H1 (cell line): ENCODE data around the gene DUSP9. TPM values are rescaled to one million over a fixed set of nuclear protein-coding genes. Genes with fewer than 3 reads are reported as not detected.

ENCODE experiments used
- CTCF ChIA-PET: fragments of 300-600 bp; sonication (Branson Sonifier 250); formaldehyde crosslinking; loops from one replicate; lab custom pipeline; 2021; ENCODE audit not compliant: partially characterized antibody; lab: Charles Lee
- POLR2A ChIA-PET: fragments of 300-600 bp; sonication (Branson Sonifier 250); formaldehyde crosslinking; loops from one replicate; lab custom pipeline; 2021; ENCODE audit warnings: inconsistent platforms; ENCODE audit not compliant: partially characterized antibody; lab: Charles Lee
- DNase-seq, 2 experiments: peaks; one replicate each; pipeline versions ENCODE4 v3.0.0 to v3.0.0-alpha.2; 2010 to 2022; ENCODE audit warnings: low spot score in 2 of 2, low read depth in 1 of 2, mixed read lengths in 1 of 2
- FAIRE-seq: peaks from 2 replicates; lab custom pipeline; 2011; peaks lifted over from hg19 to GRCh38; lab: Jason Lieb, UNC
- H2AFZ ChIP-seq: 2 replicates; pipeline ENCODE4 v1.8.1; 2012; ENCODE audit warnings: low read length, inconsistent platforms
- H2AK5ac ChIP-seq: 2 replicates; pipeline ENCODE4 v1.6.1; 2013; ENCODE audit warnings: low read depth, low read length
- H2BK120ac ChIP-seq: replicated peaks from 2 replicates; pipeline ENCODE3; 2013; ENCODE audit warnings: low read depth, low read length, inconsistent platforms
- H2BK12ac ChIP-seq: 2 replicates; pipeline ENCODE4 v1.6.1; 2013; ENCODE audit warnings: low read depth, low read length
- H2BK15ac ChIP-seq: 2 replicates; pipeline ENCODE4 v1.6.1; 2013; ENCODE audit warnings: low read length
- H2BK20ac ChIP-seq: 2 replicates; pipeline ENCODE4 v1.6.1; 2013; ENCODE audit warnings: low read length
- H2BK5ac ChIP-seq: 2 replicates; pipeline ENCODE4 v1.6.1; 2013; ENCODE audit warnings: low read depth, low read length
- H3K14ac ChIP-seq: 2 replicates; pipeline ENCODE4 v1.6.1; 2013; ENCODE audit warnings: inconsistent platforms; ENCODE audit not compliant: insufficient read length
- H3K18ac ChIP-seq: 2 replicates; pipeline ENCODE4 v1.6.1; 2013; ENCODE audit warnings: low read length; ENCODE audit errors: extremely low read depth
- H3K23ac ChIP-seq: 2 replicates; pipeline ENCODE4 v1.6.1; 2013; ENCODE audit warnings: inconsistent platforms; ENCODE audit not compliant: insufficient read length
- H3K23me2 ChIP-seq: 2 replicates; pipeline ENCODE4 v1.6.1; 2013; ENCODE audit warnings: low read depth, low read length
- H3K27ac ChIP-seq: 2 replicates; pipeline ENCODE4 v1.6.1; 2011; ENCODE audit warnings: low read depth, low read length, inconsistent platforms
- H3K27me3 ChIP-seq, 4 experiments: replicated peaks in 1 of 4; 1 replicate in 1 of 4; 2 replicates in 3 of 4; pipeline versions ENCODE4 v1.6.1 to v1.8.1; 2011 to 2013; ENCODE audit warnings: low read length in 3 of 4, mild to moderate bottlenecking in 3 of 4, inconsistent platforms in 2 of 4, mixed read lengths in 2 of 4, moderate library complexity in 1 of 4; ENCODE audit not compliant: control insufficient read depth in 3 of 4, insufficient read depth in 3 of 4; ENCODE audit errors: extremely low read depth in 1 of 4
- H3K36me3 ChIP-seq, 4 experiments: 2 replicates each; pipeline versions ENCODE4 v1.6.1 to v1.8.1; 2011 to 2013; ENCODE audit warnings: mild to moderate bottlenecking in 4 of 4, low read length in 3 of 4, moderate library complexity in 2 of 4, control low read depth in 1 of 4, inconsistent platforms in 1 of 4; ENCODE audit not compliant: insufficient read depth in 4 of 4, control insufficient read depth in 2 of 4
- H3K4ac ChIP-seq: replicated peaks from 2 replicates; pipeline ENCODE3; 2013; ENCODE audit warnings: low read length, low read depth, mixed read lengths, inconsistent platforms; ENCODE audit not compliant: insufficient read length
- H3K4me1 ChIP-seq, 4 experiments: replicated peaks in 1 of 4; 1 replicate in 1 of 4; 2 replicates in 3 of 4; pipeline versions ENCODE4 v1.6.1 to v1.8.1; 2011 to 2013; ENCODE audit warnings: low read length in 3 of 4, inconsistent platforms in 2 of 4, mixed read lengths in 1 of 4; ENCODE audit not compliant: insufficient read depth in 4 of 4, control insufficient read depth in 3 of 4
- H3K4me2 ChIP-seq, 2 experiments: 2 replicates each; pipeline versions ENCODE4 v1.6.1 to v1.8.1; 2011 to 2013; ENCODE audit warnings: low read depth in 2 of 2, low read length in 2 of 2, control low read depth in 1 of 2, inconsistent platforms in 1 of 2, mild to moderate bottlenecking in 1 of 2; ENCODE audit not compliant: insufficient read depth in 1 of 2
- H3K4me3 ChIP-seq, 4 experiments: fragments of 200-600, 300-600 bp in 1 of 4; sonication (generic), shearing (Covaris generic), sonication (Bioruptor Twin) in 1 of 4; 2 replicates each; pipeline versions ENCODE4 v1.5.1 to v1.8.1; 2011 to 2016; ENCODE audit warnings: low read length in 4 of 4, low read depth in 3 of 4, control low read depth in 2 of 4, inconsistent platforms in 2 of 4, mild to moderate bottlenecking in 2 of 4, mixed read lengths in 1 of 4, moderate library complexity in 1 of 4; ENCODE audit not compliant: insufficient read depth in 2 of 4; ENCODE audit errors: extremely low read depth in 1 of 4
- H3K56ac ChIP-seq: replicated peaks from 2 replicates; pipeline ENCODE3; 2013; ENCODE audit warnings: low read depth, mild to moderate bottlenecking, mixed read lengths, low read length, inconsistent platforms; ENCODE audit not compliant: insufficient read length
- H3K79me1 ChIP-seq: 2 replicates; pipeline ENCODE4 v1.6.1; 2013; ENCODE audit warnings: low read depth, low read length, control low read depth
- H3K79me2 ChIP-seq, 2 experiments: 2 replicates each; pipeline versions ENCODE4 v1.6.1 to v1.8.1; 2012 to 2013; ENCODE audit warnings: low read length in 2 of 2, mild to moderate bottlenecking in 2 of 2, inconsistent platforms in 1 of 2; ENCODE audit not compliant: insufficient read depth in 2 of 2, control insufficient read depth in 1 of 2
- H3K9ac ChIP-seq, 4 experiments: replicated peaks in 1 of 4; 1 replicate in 1 of 4; 2 replicates in 3 of 4; pipeline versions ENCODE4 v1.6.1 to v1.8.1; 2011 to 2013; ENCODE audit warnings: low read depth in 3 of 4, low read length in 3 of 4, control low read depth in 2 of 4, mild to moderate bottlenecking in 2 of 4, moderate library complexity in 2 of 4, inconsistent platforms in 1 of 4; ENCODE audit errors: extremely low read depth in 1 of 4
- H3K9me3 ChIP-seq, 2 experiments: 2 replicates each; pipeline versions ENCODE4 v1.6.1 to v1.8.1; 2012 to 2013; ENCODE audit warnings: mild to moderate bottlenecking in 2 of 2, moderate library complexity in 2 of 2, control low read depth in 1 of 2, inconsistent platforms in 1 of 2, low read depth in 1 of 2, low read length in 1 of 2, mixed read lengths in 1 of 2; ENCODE audit not compliant: insufficient read depth in 2 of 2
- H4K20me1 ChIP-seq, 2 experiments: replicated peaks in 1 of 2; 2 replicates each; pipeline versions ENCODE3 to v1.8.1; 2011 to 2013; ENCODE audit warnings: inconsistent platforms in 2 of 2, low read length in 2 of 2, mild to moderate bottlenecking in 1 of 2; ENCODE audit not compliant: insufficient read depth in 2 of 2, control insufficient read depth in 1 of 2
- H4K5ac ChIP-seq: 2 replicates; pipeline ENCODE4 v1.6.1; 2013; ENCODE audit warnings: low read length, low read depth, mixed read lengths, inconsistent platforms; ENCODE audit not compliant: insufficient read length
- H4K8ac ChIP-seq: 2 replicates; pipeline ENCODE4 v1.8.0; 2013; ENCODE audit warnings: mild to moderate bottlenecking, moderate library complexity, low read length, inconsistent platforms; ENCODE audit not compliant: insufficient read depth; ENCODE audit errors: extremely low read depth
- H4K91ac ChIP-seq: replicated peaks from 2 replicates; pipeline ENCODE3; 2013; ENCODE audit warnings: low read length, mixed read lengths, inconsistent platforms; ENCODE audit not compliant: insufficient read length
- EP300 ChIP-seq, 2 experiments: IDR thresholded peaks; 1 replicate in 1 of 2; 2 replicates in 1 of 2; pipeline ENCODE4 v1.6.1; 2011 to 2012; ENCODE audit warnings: low read depth in 2 of 2, low read length in 2 of 2, mild to moderate bottlenecking in 2 of 2, borderline replicate concordance in 1 of 2, inconsistent platforms in 1 of 2, moderate library complexity in 1 of 2
- TCF12 ChIP-seq: IDR thresholded peaks from 2 replicates; pipeline ENCODE4 v1.6.1; 2011; ENCODE audit warnings: low read depth, mild to moderate bottlenecking, low read length
- WGBS, 2 experiments: shearing (Covaris generic) in 1 of 2; methylation state at CpG; one replicate each; pipeline versions ENCODE4 v1.1.6 to v1.1.7; 2013 to 2015; ENCODE audit warnings: low lambda C conversion rate in 2 of 2, mixed read lengths in 2 of 2, inconsistent platforms in 1 of 2, low coverage in 1 of 2, missing lambda C conversion rate in 1 of 2; ENCODE audit not compliant: insufficient replicate concordance in 2 of 2, insufficient coverage in 1 of 2, insufficient read length in 1 of 2; ENCODE audit errors: extremely low coverage in 1 of 2, missing lambda C conversion rate in 1 of 2; 5-methylcytosine and 5-hydroxymethylcytosine counted together
- polyA plus RNA-seq, 7 experiments: library from polyadenylated mRNA; depleted of rRNA in 3 of 7; stranded (reverse) in 5 of 7; unstranded in 2 of 7; fragments of >200 nt in 5 of 7; fragments of 200-250 nt in 2 of 7; gene quantifications; 1 replicate in 5 of 7; 2 replicates in 1 of 7; 4 replicates in 1 of 7; pipeline versions ENCODE4 v1.2.1 to v1.2.3, GENCODE V29; 2011 to 2013; ENCODE audit warnings: missing spikeins in 2 of 7, mixed read lengths in 2 of 7
- total RNA-seq: library from RNA; stranded (reverse); fragmentation: NEBNext Ultra II Directional; extraction: Animal tissue kit (Norgen Biotek cat#: 25700); gene quantifications from 2 replicates; pipeline ENCODE4 v1.2.1, GENCODE V29; 2021

DUSP9 gene
- total and polyA plus RNA-seq, 2 of the 8 experiments (the other 6 are each of a cell fraction or from before 2014, with no cell fraction given): 0.80 to 1.1 TPM

DNA sequence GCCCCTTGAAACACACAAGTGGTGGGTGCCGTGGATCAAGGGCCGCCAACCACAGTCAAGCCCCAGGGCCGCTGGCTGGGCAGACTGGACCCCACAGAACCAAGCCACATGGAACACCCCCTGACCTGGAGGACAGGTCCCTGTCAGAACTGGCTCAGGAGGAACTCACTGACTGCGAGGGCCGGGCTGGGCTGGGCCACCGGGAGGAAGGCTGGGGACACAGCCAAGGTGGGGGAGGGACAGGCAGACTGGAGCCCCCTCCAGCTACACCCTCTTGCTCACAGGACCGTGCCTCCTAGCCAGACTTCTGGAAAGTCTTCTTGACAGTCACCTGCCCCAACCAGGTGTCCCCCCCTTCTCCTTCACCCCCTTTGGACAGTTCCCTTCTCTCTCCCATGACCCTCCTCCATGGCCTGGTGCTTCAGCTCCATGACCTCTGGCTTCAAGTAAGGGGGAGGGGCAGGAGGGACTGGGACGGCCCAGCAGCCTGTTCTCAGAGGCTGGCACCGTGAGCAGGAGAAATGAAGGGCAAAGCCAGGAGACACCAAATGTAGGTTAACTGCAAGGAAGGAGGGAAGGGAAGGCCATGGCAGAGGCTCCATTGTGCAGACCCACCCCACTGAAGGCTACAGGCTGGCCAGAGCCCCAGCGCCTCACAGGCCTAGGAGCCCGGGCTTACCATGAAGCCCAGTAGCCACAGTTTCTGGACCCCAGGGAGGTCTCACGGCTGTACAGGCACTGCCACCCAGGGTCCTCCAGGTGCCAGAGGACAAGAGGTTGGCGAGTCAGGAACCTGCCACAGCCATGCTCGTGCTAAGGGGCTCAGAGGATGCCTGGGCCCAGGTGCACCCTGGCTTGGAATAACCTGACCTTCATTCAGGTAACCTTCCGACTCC lies 22.6 kb upstream of the DUSP9 start:
- H3K56ac ChIP-seq: no peak overlapping the region
- H3K27me3 ChIP-seq: no peaks in the 10 kb centered on the region
- CTCF ChIA-PET: interaction anchor here (0.6 to 1.3 kb wide), 5 partner anchors 15 to 29 kb away, joined by 3 to 4 read pairs (median 4); partner anchors contain the start of gene DUSP9
- no peak overlapping the region for H3K4me2 ChIP-seq
- no peak overlapping the region for H2BK15ac ChIP-seq
- H3K4me3 ChIP-seq: no peak overlapping the region
- no peaks in the 10 kb centered on the region for H3K79me1 ChIP-seq
- no peak overlapping the region for H2AFZ ChIP-seq
- no peaks in the 10 kb centered on the region for H4K20me1 ChIP-seq
- H3K23me2 ChIP-seq: no peaks in the 10 kb centered on the region
- no peak overlapping the region for H4K91ac ChIP-seq
- H3K36me3 ChIP-seq: no peaks in the 10 kb centered on the region
- H2BK12ac ChIP-seq: no peak overlapping the region
- no peak overlapping the region for H3K27ac ChIP-seq
- H3K9me3 ChIP-seq: no peaks in the 10 kb centered on the region
- no peak overlapping the region for H2AK5ac ChIP-seq
- WGBS, 2 experiments: 95% methylated on average over 8 of the region's 15 CpGs; no CpG with 5 or more reads in 1 of the 2 experiments
- no peak overlapping the region for H2BK20ac ChIP-seq
- H4K8ac ChIP-seq: no peak overlapping the region
- H3K18ac ChIP-seq: no peak overlapping the region
- no peak for FAIRE-seq
- H3K79me2 ChIP-seq: no peaks in the 10 kb centered on the region
- peaks cover 0 to 3% (median 0%) of the 10 kb centered on the region in 4 experiments; a peak in 1 of 7 replicates for H3K4me1 ChIP-seq
- H3K4ac ChIP-seq: no peak overlapping the region
- H3K23ac ChIP-seq: no peak overlapping the region
- H2BK5ac ChIP-seq: no peak overlapping the region
- POLR2A ChIA-PET: no interaction called here
- H3K9ac ChIP-seq: no peak overlapping the region
- no peak overlapping the region for H2BK120ac ChIP-seq
- DNase-seq: no peak
- no peak overlapping the region for H4K5ac ChIP-seq
- no peak overlapping the region for H3K14ac ChIP-seq
- TF ChIP-seq TCF12 (no peak), EP300 (IDR thresholded peaks at IDR 0.05; ENCODE audit: borderline replicate concordance in 1 of 2, low read depth in 2 of 2, low read length in 2 of 2) (no peak)
